NCI-H1930 (cell line): Measurements from ENCODE around the gene SLC30A7.
"Not testable (repeated sequence)": the region's sequence is repeated elsewhere in the genome, so short reads cannot be mapped to it uniquely, and the experiment has no call there.

Experiments used
- DNase-seq, 2 experiments: peaks; one replicate each; lab custom pipeline; 2025; lab: John Stamatoyannopoulos, UW

The SLC30A7 gene

GRCh38 chr1:100936194-100936967 lies 40.5 kb downstream of the SLC30A7 start:
- no peak for DNase-seq

DNA sequence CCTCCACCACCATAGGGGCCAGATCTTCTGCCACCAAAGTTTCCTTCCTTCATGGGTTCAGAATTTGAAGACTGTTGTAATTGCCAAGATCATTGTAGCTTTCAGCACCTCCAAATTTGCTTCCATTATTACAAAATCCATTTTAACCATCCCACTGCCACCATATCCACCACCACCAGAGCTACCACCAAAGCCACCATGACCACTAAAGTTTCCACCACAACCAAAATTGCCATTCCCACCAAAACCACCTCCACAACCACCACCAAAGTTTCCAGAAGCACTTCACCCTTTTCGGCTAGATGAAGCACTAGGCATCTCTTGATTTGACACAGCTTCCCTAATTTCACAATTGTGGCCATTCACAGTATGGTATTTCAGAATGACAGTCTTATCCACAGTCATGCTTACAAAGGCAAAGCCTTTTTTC lies 45.2 kb downstream of the SLC30A7 start:
- no peak for DNase-seq

- DNase-seq: no peak
Observed at GRCh38 chr1:100941580-100942216, 45.8 kb downstream of the SLC30A7 start.

GRCh38 chr1:100942304-100943046 lies 46.6 kb downstream of the SLC30A7 start:
- DNase-seq: no peak

- DNase-seq: no peak
Observed at GRCh38 chr1:100943533-100943932, 47.6 kb downstream of the SLC30A7 start.

DNA sequence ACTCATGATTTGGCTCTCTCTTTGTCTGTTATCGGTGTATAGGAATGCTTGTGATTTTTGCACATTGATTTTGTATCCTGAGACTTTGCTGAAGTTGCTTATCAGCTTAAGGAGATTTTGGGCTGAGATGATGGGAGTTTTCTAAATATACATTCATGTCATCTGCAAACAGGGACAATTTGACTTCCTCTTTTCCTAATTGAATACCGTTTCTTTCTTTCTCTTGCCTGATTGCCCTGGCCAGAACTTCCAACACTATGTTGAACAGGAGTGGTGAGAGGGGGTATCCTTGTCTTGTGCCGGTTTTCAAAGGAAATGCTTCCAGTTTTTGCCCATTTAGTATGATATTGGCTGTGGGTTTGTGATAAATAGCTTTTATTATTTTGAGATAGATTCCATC lies 50.2 kb downstream of the SLC30A7 start:
- DNase-seq: not testable (repeated sequence)

DNA sequence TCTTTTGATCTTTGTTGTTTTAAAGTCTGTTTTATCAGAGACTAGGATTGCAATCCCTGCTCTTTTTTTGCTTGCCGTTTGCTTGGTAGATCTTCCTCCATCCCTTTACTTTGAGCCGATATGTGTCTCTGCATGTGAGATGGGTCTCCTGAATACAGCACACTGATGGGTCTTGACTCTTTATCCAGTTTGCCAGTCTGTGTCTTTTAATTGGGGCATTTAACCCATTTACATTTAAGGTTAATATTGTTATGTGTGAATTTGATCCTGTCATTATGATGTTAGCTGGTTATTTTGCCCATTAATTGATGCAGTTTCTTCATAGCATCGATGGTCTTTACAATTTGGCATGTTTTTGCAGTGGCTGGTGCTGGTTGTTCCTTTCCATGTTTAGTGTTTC lies 51.9 kb downstream of the SLC30A7 start:
- not testable (repeated sequence) for DNase-seq

- not testable (repeated sequence) for DNase-seq
Observed at GRCh38 chr1:100948721-100949405, 53.0 kb downstream of the SLC30A7 start.

DNA sequence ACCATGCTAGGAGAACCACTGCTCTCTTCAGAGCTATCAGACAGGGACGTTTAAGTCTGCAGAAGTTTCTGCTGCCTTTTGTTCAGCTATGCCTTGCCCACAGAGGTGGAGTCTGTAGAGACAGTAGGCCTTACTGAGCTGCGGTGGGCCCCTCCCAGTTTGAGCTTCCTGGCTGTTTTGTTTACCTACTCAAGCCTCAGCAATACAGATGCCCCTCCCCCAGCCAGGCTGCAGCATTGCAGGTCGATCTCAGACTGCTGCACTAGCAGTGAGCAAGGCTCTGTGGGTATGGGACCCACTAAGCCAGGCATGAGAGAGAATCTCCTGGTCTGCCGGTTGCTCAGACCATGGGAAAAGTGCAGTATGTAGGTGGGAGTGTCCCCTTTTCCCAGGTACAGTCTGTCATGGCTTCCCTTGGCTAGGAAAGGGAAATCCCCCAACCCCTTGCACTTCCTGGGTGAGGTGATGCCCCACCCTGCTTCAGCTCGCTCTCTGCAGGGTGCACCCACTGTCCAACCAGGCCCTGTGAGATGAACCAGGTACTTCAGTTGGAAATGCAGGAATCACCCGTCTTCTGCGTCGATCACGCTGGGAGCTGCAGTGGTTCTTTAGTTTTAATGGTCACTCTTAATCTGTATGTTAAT lies 53.7 kb downstream of the SLC30A7 start:
- not testable (repeated sequence) for DNase-seq

- no peak for DNase-seq
Observed at GRCh38 chr1:100950337-100950736, 54.4 kb downstream of the SLC30A7 start.

GRCh38 chr1:100950781-100951180 lies 54.9 kb downstream of the SLC30A7 start:
- no peak for DNase-seq

GRCh38 chr1:100952104-100952745 lies 56.3 kb downstream of the SLC30A7 start:
- no peak for DNase-seq

- not testable (repeated sequence) for DNase-seq
Observed at GRCh38 chr1:100952970-100953369, 57.1 kb downstream of the SLC30A7 start.

GRCh38 chr1:100953960-100954730 lies 58.3 kb downstream of the SLC30A7 start:
- no peak for DNase-seq

DNA sequence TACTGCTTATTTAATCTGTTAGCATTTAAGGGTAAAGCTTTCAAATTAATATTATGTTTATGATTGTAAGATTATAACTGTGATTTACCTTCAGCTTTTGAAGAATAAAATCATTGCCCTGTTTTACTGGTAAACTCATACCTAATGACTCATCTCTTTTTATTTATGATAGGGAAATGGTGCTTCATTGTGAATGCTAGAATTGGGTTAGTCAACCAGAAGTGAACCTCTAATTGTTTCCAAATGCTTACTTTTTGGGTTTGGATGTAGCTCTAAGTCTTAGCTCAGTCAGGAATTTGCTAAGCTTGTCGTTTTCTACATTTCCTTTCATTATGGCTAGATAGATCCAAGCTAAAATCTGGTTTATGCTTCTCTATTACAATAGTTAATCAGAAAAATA lies 59.4 kb downstream of the SLC30A7 start:
- DNase-seq: no peak

DNA sequence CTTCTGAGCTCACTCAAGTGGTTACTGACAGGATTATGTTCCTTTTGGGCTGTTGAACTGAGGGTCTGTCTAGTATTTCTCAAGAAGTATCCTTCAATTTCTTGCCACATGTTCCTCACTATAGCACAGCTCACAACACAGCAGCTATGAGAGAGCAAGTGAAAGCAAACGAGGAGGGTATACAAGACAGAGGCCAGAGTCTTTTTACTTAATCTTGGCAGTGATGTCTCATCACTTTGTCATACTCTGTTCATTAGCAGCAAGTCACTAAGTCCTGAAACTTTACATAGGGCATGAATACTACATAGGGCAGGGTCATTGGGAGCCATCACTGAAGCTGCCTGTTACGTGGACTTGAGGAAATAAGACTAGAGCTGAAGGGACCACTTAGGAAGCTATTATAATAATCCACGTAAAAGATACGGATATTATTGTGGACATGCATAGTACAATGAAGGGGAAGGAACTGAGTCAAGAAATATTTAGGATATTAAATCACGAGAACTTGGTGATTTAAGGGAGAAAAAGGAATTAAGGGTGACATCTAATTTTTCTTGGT lies 63.7 kb downstream of the SLC30A7 start:
- DNase-seq: no peak

- no peak for DNase-seq
Observed at GRCh38 chr1:100960098-100960497, 64.2 kb downstream of the SLC30A7 start.

- DNase-seq: no peak
Observed at GRCh38 chr1:100968621-100969020, 72.7 kb downstream of the SLC30A7 start.

- no peak for DNase-seq
Observed at GRCh38 chr1:100969327-100969726, 73.4 kb downstream of the SLC30A7 start.

DNA sequence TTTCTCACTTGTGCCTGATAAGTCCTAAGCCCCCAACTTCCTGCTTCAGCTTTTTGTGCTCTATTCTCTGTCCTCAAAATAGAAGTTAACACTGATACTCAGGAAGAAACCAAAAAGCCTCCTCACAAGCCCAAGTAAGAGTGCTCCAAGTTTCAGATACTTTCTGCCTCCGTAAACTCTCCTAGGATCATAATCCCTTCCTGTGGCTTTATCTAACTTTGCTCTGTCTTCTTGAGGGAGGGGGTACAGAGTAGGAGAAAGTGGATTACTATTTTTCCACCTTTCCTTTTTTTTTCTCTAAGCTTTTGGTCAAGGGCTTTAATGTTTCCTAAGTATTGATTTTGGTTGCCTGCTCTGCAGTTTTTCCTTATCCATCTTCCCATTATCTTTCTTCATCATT lies 75.1 kb downstream of the SLC30A7 start:
- DNase-seq: no peak
